Astrocyte (in vitro differentiated cells and primary cell): ENCODE results near the gene PCDHB7.
"Not testable (repeated sequence)": the region's sequence is repeated elsewhere in the genome, so short reads cannot be mapped to it uniquely, and the experiment has no call there.

Source experiments
- CTCF ChIP-seq: IDR thresholded peaks from 2 replicates; pipeline ENCODE4 v1.5.1; 2011; ENCODE audit warnings: low read depth, mild to moderate bottlenecking, inconsistent platforms, low read length, moderate library complexity; ENCODE audit not compliant: insufficient read depth
- EZH2 ChIP-seq: IDR thresholded peaks from 2 replicates; pipeline ENCODE4 v1.6.1; 2012; ENCODE audit warnings: mild to moderate bottlenecking, low read length, inconsistent platforms; ENCODE audit not compliant: insufficient read depth

DNA sequence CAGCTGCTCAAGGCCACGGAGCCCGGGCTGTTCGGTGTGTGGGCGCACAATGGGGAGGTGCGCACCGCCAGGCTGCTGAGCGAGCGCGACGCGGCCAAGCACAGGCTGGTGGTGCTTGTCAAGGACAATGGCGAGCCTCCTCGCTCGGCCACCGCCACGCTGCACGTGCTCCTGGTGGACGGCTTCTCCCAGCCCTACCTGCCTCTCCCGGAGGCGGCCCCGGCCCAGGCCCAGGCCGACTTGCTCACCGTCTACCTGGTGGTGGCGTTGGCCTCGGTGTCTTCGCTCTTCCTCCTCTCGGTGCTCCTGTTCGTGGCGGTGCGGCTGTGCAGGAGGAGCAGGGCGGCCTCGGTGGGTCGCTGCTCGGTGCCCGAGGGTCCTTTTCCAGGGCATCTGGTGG, 16.7 kb downstream of the PCDHB7 start:
- not testable (repeated sequence) for TF ChIP-seq EZH2, CTCF
